Measurements from ENCODE around the gene WDR33. TPM values are rescaled to one million over a fixed set of nuclear protein-coding genes. Genes with fewer than 3 reads are reported as not detected.

The WDR33 gene
- total RNA-seq, 4 donors from 2014 or later: 42.3 to 46.5 (median 45.1) TPM

GRCh38 chr2:127652786-127653357 is 158.1 kb downstream of the WDR33 start:
- Histone ChIP-seq H3K27me3 (no peaks in the 10 kb centered on the region), H3K36me3 (peaks cover 0 to 25% (median 0%) of the 10 kb centered on the region in 3 donors), H3K4me1 (peaks cover 0 to 75% (median 38%) of the 10 kb centered on the region in 4 donors), H3K27ac (peak overlapping the region; percentile 75 to 92 (median 86)), H3K4me3 (no peak overlapping the region), H3K9me3 (no peaks in the 10 kb centered on the region)
- no peak for DNase-seq (ENCODE audit: low spot score in 2 of 2)
- 54 to 59% methylated on average over 24 to 25 of the region's 25 CpGs for WGBS, 2 donors
- no peak for TF ChIP-seq EP300 (IDR thresholded peaks at IDR 0.05)
- TF ChIP-seq POLR2A (IDR thresholded peaks at IDR 0.05): no peak
- no peak for TF ChIP-seq CTCF (IDR thresholded peaks at IDR 0.05)

- Histone ChIP-seq H3K9me3 (no peaks in the 10 kb centered on the region), H3K4me1 (peaks cover 0 to 75% (median 41%) of the 10 kb centered on the region in 4 donors), H3K27me3 (no peaks in the 10 kb centered on the region), H3K4me3 (no peak overlapping the region), H3K27ac (peak overlapping the region; percentile 75 to 92 (median 86)), H3K36me3 (peaks cover 0 to 17% (median 0%) of the 10 kb centered on the region in 3 donors)
- DNase-seq (ENCODE audit: low spot score in 2 of 2): peak; percentile 48 to 49
- TF ChIP-seq POLR2A (IDR thresholded peaks at IDR 0.05) (peak in 1 of 2 donors; percentile 47), CTCF (IDR thresholded peaks at IDR 0.05) (no peak), EP300 (IDR thresholded peaks at IDR 0.05) (peak in 1 of 2 donors; percentile 78)
- 39 to 42% methylated on average over 14 of the region's 14 CpGs for WGBS, 2 donors
These were observed 158.9 kb downstream of the WDR33 start for GRCh38 chr2:127651971-127652550.

GRCh38 chr2:127651381-127651809 is 159.6 kb downstream of the WDR33 start:
- H3K9me3 ChIP-seq: no peaks in the 10 kb centered on the region
- 85 to 89% methylated on average over 27 to 29 of the region's 29 CpGs for WGBS, 2 donors
- no peaks in the 10 kb centered on the region for H3K27me3 ChIP-seq
- no peak for DNase-seq (ENCODE audit: low spot score in 2 of 2)
- TF ChIP-seq POLR2A (IDR thresholded peaks at IDR 0.05): no peak
- peaks cover 0 to 75% (median 38%) of the 10 kb centered on the region in 4 donors for H3K4me1 ChIP-seq
- peaks cover 0 to 11% (median 0%) of the 10 kb centered on the region in 3 donors for H3K36me3 ChIP-seq
- H3K4me3 ChIP-seq: no peak overlapping the region
- peak overlapping the region; percentile 75 to 92 (median 86) for H3K27ac ChIP-seq

Small RNAs within 50 kb of the gene (small RNA-seq; reads per million reads assigned to genes)
- not detected for gene RF00017
- gene RF00019: not detected
- not detected for gene RNU6-395P
- gene RNY4P7: 0.94 reads per million, percentile 10 among the genes with 10 or more reads in this experiment

Other genes starting within 250 kb of the WDR33 start
- gene GPR17, start 165.0 kb downstream of the WDR33 start, total RNA-seq: 1 to 10 TPM; 1.1 to 1.6 (median 1.2) TPM
- gene LIMS2, start 135.6 kb downstream of the WDR33 start, total RNA-seq: 100 to 1,000 TPM in 2 of 4 donors, 10 to 100 TPM in 2; 86.1 to 111 (median 98.1) TPM
- gene SFT2D3, start 109.7 kb downstream of the WDR33 start, total RNA-seq: 10 to 100 TPM; 10.7 to 13.6 (median 12.4) TPM
- gene POLR2D, start 47.0 kb upstream of the WDR33 start, total RNA-seq: 10 to 100 TPM in 1 of 4 donors, 1 to 10 TPM in 3; 6.1 to 10.7 (median 7.8) TPM
- 10 to 100 TPM; 12.9 to 15.1 (median 14.3) TPM for gene AMMECR1L, start 74.8 kb upstream of the WDR33 start, total RNA-seq
- gene SAP130, start 216.9 kb upstream of the WDR33 start, total RNA-seq: 10 to 100 TPM in 2 of 4 donors, 1 to 10 TPM in 2; 6.1 to 14.2 (median 10.6) TPM

All from tibial nerve (tissue), 4 donors.